GM21423 (cell line): ENCODE measurements around the gene CENPX.

Experiments
- ATAC-seq: cut with Tn5 transposase; IDR thresholded peaks from one replicate; pipeline ENCODE4 v1.9.1; 2021; ENCODE audit warnings: mild to moderate bottlenecking, moderate library complexity; ENCODE audit not compliant: unreplicated experiment

CENPX gene

GRCh38 chr17:82055023-82055964, 32.6 kb upstream of the CENPX start:
- no peak for ATAC-seq

DNA sequence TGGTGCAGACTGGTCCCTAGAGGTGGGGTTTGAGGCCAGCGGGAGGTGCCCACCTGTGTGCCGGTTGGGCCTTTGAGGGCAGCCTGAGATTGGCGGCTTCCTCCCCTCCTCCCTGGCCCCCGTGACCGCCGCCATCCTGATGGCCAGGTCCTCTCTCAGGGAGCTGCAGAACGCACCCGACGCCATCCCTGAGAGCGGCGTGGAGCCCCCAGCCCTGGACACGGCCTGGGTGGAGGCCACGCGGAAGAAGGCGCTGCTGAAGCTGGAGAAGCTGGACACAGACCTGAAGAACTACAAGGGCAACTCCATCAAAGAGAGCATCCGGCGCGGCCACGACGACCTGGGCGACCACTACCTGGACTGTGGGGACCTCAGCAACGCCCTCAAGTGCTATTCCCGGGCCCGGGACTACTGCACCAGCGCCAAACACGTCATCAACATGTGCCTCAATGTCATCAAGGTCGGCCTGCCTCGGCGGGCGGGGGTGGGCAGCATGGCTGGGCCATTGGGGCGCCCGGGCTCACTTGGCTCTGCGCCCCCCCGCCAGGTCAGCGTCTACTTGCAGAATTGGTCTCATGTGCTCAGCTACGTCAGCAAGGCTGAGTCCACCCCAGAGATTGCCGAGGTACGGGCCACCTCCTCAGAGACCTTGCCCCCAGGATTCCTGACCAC, 31.8 kb upstream of the CENPX start:
- ATAC-seq: no peak

DNA sequence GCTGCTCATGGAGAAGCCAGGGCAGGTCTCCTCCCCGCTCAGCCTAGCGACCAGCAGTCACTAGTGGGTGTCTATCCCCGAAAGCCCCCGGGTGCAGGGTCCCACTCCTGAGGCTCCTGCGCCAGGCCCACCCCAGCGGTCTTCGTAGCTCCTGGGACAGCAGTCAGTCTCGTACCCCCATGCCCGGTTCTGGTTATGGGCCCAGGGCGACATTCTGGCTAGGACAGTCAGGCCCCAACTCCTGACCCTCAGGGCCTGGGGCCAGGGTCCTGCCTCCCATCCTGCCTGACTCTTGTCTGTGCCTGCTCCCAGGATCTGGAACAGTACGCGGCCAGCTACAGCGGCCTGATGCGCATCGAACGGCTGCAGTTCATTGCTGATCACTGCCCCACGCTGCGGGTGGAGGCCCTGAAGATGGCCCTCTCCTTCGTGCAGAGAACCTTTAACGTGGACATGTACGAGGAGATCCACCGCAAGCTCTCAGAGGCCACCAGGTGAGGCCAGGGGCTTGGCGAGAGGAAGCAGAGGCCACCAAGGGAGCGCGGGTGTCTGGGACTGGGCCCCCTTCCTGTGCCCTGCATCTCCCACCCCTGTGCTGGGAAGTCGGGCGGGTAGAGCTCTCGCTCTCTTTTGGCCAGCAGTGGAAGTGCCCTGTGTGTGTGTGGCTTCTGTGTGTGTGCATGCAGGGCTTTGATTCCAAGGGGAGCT, 31.0 kb upstream of the CENPX start:
- no peak for ATAC-seq

GRCh38 chr17:82053130-82053529, 30.5 kb upstream of the CENPX start:
- no peak for ATAC-seq

GRCh38 chr17:82052638-82053059, 30.0 kb upstream of the CENPX start:
- no peak for ATAC-seq

DNA sequence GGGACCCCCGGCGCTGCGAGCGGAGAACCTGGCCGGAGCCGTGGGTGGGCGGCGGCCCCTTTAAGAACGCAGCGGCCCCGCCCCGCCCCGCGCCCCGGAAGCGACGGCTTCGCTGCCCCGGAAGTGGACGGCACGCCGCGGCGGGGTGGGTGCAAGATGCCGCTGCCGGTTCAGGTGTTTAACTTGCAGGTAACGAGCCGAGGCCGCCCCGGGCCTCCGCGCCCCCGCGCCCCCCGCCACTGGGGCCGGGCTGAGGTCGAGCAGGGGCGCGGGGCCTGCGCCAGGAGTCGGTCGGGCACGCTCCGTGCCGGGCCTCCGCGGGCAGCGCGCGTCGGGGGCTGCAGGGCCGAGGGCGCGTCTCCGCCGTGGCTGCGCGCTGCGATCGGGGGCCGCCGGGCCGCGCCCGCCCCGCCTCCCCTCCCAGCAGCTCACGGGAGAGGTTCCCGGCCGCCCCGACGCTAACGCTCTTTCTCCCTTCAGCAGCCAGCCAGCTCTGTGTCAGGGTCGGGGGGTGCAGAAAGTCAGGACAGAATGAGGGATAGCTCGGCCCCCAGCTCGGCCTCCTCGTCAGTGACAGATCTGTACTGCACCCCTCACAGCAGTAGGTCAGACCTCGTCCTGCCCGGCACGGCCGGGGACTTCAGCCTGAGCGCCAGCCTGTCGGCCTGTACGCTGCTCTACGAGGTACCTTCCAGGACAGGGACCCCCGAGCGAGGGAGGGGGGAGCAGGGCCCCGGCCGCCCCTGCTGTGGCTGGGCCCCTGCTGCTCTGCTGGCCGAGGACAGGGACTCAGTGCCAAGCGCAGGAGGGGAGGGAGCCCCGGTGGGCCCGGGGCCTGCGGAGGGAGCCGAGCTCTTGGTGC, 29.3 kb upstream of the CENPX start, which contains the start of the genes GPS1 and RFNG:
Gene GPS1, plus strand, starts transcription at position 123 of the 862 bp plus-strand sequence. Its CDS starts 34 bp downstream, at position 157.
Gene RFNG, minus strand, starts transcription at position 36 of the 862 bp plus-strand sequence. CDS start 45 bp downstream, outside the sequence.
- peak; percentile 52 for ATAC-seq

GRCh38 chr17:82050761-82051641, 28.3 kb upstream of the CENPX start:
- peak; percentile 8 for ATAC-seq

DNA sequence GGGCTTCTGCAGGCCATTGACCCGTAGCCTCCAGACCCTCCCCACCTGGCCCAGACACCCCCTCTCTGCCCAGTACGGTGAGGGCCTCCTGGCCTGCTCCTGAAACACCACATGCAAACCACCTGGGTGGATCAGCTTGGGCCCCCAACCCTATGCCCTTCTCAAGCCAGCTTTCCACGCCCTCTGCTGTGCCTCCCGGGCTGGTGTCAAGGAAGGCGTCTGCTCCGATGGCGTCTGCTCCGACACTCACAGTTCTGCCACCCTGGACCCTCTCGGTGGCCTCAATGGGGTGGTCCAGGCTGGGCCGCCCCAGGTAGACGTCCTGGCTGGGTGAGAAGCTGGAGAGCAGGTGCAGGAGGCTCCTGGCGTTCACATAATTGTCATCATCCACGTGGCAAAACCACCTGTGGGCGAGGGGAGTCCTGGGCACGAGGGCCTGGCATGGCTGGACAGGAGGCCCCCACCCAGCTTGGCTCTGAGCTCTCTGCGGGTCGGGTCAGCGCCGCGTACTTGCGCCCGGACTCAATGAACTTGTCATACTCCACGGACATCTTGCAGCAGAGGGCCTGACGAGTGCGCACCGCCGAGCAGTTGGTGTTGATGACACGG, 27.6 kb upstream of the CENPX start:
- no peak for ATAC-seq

GRCh38 chr17:82049521-82049971, 26.9 kb upstream of the CENPX start:
- no peak for ATAC-seq

DNA sequence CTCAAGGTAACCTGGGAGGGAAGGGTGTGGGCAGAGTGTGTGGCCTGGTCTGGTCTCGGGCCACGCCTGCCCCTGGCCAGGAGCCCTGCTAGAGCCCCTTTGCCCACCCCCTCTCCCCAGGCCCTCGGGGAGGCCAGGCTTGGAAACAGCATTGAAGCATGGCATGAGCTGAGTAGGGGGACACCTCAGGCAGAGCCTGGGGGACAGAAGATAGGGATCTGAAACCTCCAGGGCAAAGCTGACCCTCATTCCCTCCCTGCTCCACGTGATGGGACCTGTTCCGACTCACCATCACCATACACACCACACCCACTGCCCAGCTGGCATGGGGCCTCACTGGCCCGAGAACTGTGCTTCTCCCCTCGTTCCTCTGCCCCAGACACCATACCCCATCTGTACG, 26.4 kb upstream of the CENPX start:
- ATAC-seq: no peak

GRCh38 chr17:82048571-82048971, 25.9 kb upstream of the CENPX start:
- ATAC-seq: no peak

DNA sequence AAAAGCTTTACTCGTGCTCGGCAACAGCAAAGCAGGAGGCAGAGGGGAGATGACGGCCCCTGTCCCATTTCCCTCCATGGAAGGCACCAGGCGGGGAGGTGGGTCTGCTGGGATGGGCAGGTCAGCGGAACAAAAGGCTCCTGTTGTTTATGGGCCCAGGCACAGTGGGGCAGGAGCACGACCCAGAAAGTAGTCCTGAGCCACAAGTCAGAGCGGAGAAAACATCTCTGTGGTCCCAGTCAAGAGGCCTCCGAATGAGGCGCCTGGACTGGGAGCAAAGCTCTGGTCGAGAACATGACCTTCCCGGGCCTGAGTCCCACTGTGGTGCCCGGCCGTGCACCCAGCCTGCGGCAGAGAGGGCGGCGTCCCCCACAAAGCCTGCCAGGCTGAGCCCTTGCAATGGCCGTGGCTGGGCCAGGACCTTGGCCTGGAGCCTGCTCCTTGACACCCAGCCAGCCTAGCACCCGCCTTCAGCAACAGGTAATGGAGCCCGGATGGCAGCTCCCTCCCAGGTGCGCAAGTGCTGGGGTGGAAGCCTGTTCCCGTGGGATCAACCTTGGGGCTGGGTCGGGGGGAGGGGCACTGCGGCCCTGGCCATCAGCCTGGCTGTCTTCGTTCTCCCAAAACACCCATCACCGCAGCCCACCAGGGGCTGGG, 25.4 kb upstream of the CENPX start:
- no peak for ATAC-seq

DNA sequence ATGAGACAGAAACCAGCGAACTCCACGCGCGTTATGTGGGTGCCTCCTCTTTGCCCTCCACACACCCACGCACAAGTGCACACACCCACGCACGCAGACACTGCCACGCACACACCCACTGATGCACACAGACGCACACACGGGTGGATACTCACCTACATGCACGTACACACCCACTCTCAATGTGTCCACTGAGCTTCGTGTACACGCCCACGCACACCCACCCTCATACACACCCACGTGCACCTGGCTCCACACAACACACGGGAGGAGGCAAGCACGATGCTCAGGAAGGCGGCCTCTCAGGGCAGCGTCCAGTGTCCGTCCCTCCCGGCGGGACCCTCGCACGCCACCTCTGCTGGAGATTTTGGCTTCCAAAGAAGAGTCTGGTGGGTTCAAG, 24.7 kb upstream of the CENPX start:
- ATAC-seq: no peak

- no peak for ATAC-seq
Measured at GRCh38 chr17:82046903-82047302, 24.2 kb upstream of the CENPX start.

DNA sequence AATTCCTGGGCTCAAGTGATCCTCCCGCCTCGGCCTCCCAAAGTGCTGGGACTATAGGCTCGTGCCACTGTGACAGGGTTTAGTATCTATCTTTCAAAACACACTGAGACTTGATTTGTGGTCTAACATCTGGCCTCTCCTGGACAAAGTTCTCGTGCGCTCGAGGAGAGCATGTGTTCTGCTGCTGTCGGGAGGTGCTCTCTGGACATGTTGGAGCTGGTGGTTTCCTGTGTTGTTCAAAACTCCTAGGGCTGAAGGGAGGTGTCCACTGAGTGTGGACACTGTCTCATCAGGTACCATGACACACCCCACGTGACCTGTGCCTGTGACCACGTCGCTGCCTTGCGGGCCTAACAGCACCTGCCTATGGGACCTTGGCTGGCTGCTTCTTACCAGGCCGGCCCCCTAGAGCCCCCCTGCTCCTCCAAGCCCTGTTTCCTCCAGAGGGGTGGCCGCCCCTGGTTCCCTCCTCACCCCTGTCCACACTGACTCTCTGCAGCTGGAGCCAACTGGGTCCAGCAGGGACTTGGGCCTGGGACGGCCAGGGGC, 23.3 kb upstream of the CENPX start:
- no peak for ATAC-seq

DNA sequence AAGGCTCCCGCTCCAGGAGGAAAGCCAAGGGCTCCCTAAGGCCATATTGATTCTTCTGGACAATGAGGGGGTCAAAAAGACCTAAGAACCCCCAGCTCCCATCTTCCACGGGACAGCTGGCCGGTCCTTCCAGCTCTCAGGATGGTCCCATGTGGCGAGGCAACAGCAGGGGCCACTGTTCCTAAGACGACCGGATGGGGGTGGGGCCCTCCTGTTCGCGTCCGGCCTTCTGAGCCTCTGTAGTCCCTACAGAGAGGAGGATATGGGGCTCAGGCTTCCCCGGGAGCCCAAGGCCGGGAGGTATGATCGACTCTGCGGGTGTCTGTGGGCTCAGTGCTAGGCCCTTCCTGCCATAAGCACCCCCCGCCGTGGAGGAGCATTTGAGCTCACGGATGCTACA, 20.8 kb upstream of the CENPX start:
- no peak for ATAC-seq

DNA sequence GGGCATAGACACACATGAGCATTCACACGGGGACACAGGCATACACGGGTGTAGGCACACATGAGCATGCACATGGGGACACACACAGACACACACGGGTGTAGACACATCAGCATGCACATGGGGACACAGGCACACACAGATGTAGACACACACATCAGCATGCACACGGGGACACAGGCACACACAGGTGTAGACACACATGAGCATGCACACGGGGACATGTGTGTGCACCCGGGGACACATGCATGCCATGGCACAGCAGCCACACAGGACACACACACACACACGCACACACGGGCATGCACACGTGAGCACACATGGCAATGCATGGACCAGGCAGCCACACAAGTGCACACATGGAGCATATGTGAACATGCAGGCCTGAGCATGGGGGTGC, 20.0 kb upstream of the CENPX start:
- no peak for ATAC-seq
